HG03342 (cell line): ENCODE results near the gene ZEB1.

Source experiments
- ATAC-seq: cut with Tn5 transposase; IDR thresholded peaks from one replicate; pipeline ENCODE4 v1.9.1; 2021; ENCODE audit warnings: mild to moderate bottlenecking, moderate library complexity; ENCODE audit not compliant: unreplicated experiment

ZEB1 gene

GRCh38 chr10:31318854-31319601, at the start of gene ZEB1:
TSS of gene ZEB1 (plus strand) at chr10:31319216. CDS start at chr10:31319235, 19 bp downstream.
- ATAC-seq: peak; percentile 41

- no peak for ATAC-seq
Observed at GRCh38 chr10:31270954-31271353, 48.1 kb upstream of the ZEB1 start.

GRCh38 chr10:31272841-31273240, 46.2 kb upstream of the ZEB1 start:
- ATAC-seq: no peak

GRCh38 chr10:31273789-31274188, 45.2 kb upstream of the ZEB1 start:
- ATAC-seq: no peak

DNA sequence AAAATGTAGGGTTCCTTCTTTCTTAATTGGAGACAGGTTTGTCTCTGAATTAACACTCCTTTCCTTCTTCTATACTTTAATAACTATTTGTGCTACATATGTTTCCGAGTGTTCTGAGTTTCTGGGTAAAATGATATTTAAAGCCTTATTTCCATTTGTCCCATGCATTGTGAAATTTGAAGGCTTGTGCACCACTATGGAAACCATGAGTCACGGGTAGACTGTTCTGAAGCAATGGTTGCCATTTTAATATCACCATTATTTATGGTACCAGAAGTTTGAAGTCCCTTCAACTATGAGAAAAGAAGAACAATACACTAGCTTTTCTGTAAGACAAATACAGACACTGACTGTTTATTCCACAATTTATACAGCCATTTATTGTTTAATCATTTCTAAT, 44.7 kb upstream of the ZEB1 start:
- ATAC-seq: no peak

- no peak for ATAC-seq
Observed at GRCh38 chr10:31278279-31278941, 40.6 kb upstream of the ZEB1 start.

DNA sequence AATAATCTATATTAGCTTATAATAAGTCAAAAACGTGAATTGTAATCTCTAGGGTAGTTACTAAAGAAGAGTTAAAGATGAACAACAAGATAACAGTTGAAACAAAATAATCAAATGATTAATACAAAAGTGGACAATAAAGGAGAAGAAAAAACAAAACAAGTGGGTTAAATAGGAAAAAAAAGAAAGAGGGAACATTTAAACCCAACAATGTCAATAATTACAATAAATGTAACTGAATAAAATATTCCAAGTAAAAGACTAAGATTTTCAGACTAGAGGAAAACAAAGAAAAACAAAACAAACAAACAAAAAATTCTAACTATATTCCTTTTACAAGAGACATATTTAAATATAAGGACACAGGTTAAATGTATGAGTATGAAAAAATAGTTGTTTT, 38.0 kb upstream of the ZEB1 start:
- ATAC-seq: no peak

DNA sequence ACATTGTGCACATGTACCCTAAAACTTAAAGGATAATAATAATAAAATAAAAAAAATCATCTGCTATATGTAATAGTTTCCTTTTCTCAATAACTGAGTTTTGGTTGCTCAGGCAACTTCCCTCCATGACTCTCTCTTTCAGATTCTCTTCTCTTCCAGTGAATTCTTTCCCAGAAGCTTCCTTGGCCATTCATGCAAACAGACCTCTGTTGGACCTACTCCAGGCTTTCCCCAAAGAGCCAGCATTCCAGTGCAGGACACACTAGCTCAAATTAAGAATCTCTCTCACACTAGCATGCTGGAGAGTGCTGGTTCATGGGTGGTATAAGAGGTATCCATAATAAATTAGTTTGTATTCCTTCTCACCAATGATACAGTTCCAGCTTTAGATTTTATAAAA, 31.0 kb upstream of the ZEB1 start:
- no peak for ATAC-seq

- no peak for ATAC-seq
Observed at GRCh38 chr10:31288962-31289361, 30.1 kb upstream of the ZEB1 start.

DNA sequence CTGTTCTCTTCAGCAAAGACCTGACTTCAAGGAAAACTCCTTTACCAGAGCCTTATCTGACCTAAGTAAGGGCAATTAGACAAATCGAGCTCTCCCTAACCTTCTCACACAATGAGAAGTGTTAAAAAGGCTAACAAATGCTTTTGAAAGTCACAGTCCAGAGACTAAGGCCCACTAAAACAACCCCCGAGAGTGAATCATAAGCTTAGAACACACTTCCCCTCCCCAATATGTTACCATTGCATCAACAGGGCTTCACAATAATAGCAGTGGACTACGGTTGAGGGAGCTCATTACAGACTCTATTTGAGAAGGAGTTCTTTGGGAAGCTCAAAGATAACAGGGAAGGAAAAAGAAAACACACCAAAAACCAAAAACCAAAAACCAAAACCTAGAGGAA, 28.6 kb upstream of the ZEB1 start:
- ATAC-seq: no peak

- no peak for ATAC-seq
Observed at GRCh38 chr10:31291123-31291522, 27.9 kb upstream of the ZEB1 start.

DNA sequence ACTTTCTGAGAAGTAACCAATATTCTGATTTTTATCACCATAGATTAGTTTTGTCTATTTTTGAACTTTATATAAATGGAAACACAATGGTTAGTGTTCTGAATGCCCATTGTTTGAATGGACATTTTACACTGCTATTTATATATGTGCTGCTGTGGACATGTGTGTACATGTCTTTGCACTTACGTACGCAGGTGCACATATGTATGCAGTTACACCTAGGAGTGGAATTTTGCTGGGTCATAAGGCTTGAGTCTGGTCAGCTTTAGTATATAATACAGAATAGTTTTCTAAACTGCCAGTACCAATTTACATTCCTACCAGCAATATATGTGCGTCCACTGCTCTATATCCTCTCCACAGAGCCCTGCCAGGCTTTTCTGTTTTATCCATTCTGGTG, 24.5 kb upstream of the ZEB1 start:
- no peak for ATAC-seq

DNA sequence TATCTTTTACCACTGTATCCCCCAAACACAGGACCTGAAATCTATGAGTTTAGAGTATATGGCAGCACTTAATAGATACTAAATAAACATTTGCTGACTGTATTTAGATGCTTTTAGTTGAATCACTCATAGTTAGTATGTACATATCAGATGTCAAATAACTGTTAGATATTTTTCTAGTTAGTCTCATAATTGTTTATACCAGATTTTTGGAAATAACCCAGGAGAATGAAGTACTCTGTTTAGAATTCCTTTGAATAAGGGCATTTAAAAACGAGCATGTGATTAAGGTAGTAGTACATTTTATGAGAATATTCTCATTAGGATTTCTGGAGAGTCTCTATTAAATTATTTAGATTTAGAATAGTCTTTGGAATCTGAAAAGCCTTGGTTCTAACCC, 22.3 kb upstream of the ZEB1 start:
- no peak for ATAC-seq

DNA sequence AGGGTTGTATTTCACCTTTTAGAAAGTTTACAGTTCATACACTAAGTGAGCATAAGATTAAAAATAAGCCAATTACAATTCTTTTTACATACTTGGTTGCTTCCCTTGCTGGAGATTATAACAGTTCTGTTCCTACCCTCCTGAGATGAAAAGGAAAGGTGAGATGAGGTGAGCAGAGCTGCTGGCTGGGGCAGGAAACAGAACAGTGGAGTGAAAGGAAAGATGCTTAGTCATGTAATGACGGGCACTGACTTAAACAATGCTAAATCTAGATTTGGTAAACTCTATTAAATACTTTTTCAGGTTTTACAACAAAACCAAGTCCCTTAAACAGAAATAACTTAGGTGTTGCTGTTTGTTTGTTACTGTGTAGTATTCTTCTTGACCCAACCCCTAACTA, 19.9 kb upstream of the ZEB1 start:
- no peak for ATAC-seq

DNA sequence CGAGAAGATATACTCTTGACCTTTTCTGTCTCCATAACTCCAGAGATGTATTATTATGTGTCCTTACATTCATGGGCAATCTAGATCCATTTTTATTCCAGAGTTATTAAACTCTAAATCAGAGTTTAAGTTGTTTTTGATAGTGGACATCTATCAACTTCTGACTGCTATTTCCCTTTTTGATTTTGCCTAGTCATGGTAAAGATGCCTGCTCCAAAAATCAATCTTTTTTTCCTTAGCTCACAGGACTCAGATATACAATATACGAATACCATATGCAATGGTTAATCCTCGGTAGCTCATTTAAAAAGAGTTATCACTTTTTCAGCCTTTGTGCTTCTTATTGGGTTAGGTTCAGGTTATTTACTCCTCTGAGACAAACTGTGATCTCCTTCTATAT, 15.8 kb upstream of the ZEB1 start:
- ATAC-seq: no peak

DNA sequence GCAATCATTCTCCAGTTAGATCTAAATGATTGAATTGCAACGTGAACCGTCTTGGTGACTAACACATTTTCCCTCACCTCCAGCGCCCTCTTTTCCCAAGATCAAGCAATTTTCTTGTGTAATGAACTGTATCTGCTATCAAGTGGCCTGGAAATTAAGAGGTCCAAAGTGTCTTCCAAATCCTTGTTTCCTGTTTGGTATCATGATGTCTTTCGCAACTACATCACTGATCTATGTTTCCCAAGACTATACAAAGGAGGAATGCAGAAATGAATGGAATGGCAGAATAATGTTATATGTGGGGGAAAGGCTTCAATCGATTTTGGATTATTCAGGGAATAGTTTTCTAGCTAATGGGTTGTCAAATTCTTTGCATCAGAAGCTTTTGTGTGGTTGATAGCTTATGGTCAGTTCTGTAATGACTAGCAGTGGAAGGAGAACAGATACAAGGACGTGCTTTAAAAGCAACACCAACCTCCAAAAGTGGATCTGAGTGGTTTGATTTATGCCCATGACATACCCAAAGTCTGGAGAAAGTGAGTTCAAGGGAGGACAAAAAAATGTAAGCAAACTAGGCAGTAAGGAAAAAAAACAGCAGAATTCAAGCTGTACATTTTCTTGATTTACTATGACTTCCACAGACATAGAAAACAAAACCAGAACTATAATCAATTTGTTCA, 14.6 kb upstream of the ZEB1 start:
- ATAC-seq: no peak

DNA sequence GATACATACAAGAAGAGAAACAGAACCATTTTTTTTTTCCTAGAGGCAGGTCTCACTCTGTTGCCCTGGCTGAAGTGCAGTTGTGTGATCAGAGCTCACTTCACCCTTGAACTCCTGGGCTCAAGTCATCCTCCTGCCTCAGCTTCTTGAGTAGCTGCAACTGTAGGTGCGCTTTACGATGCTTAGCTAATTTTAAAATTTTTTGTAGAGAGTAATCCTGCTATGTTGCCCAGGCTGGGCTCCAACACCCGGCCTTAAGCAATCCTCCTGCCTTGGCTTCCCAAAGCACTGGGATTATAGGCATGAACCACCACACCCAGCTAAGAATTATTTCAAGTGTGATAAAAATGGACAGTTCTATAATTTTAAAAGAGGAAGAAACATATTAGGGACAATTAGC, 5.6 kb upstream of the ZEB1 start:
- ATAC-seq: no peak

DNA sequence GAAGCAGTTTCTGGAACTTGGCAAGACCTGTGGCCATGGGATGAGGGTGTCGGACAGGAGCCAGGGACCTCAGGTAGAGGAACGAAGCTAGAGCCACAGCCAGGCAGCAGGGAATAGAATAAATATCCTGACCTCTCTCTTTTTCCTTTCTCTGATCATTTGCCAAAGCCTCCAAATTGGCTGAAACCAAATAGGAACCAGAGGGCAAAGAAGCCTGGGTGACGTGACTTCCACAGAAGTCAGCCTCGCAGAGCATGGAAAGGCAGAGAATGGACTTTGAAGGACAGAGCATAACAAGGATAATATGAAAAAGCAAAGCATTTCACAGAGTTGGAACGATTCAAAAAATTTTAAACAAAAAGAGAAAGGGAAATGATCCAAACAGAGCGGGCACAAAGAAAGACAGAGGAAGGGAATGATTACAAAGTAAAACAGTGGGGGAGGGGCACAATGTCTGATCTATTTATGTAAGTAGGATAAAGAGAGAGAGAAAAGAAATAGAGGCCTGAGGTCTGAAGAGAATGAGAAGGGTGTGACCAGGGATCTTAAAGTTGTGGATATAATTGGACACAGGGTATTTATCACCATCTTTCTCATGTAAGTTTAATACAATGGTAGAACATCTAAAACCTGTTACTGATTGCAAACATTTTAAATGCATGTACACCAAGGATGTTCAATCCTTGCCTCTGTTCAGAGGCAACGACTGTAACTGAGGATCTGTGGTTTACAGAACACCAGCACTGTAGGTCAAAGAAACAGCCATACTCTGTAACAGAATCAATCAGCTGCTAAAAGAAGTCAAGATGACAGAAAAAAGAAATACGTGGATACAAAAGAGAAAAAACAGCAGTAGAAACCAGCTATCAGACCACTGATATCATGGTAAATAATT, 4.5 kb upstream of the ZEB1 start:
- ATAC-seq: no peak

- ATAC-seq: no peak
Observed at GRCh38 chr10:31315453-31315852, 3.6 kb upstream of the ZEB1 start.

DNA sequence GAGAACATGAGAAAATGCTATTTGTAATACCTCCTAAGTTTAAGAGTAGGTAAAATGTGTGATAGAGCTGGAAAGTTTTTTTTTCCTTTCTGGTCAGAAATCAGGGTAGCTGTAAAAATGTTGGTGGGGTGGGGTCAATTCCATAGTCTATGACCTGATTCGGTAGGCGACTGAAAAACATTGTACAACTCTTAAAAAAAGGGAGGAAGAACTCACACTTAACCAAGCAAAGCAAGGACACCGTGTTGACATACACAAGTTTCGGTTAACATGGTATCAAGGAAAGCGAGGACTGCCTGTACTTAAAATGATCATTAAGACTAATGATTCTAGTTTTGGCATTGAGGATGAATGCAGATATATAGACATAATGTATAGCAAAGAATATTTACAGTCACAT, 1.8 kb upstream of the ZEB1 start:
- ATAC-seq: no peak
